ENCODE data around the gene RCOR1. TPM values are rescaled to one million over a fixed set of nuclear protein-coding genes. Genes with fewer than 3 reads are reported as not detected.
"Not testable (repeated sequence)": the region's sequence is repeated elsewhere in the genome, so short reads cannot be mapped to it uniquely, and the experiment has no call there.

RCOR1 gene
- total RNA-seq, 2 experiments from 2014 or later: 22.4 to 24.7 TPM

DNA sequence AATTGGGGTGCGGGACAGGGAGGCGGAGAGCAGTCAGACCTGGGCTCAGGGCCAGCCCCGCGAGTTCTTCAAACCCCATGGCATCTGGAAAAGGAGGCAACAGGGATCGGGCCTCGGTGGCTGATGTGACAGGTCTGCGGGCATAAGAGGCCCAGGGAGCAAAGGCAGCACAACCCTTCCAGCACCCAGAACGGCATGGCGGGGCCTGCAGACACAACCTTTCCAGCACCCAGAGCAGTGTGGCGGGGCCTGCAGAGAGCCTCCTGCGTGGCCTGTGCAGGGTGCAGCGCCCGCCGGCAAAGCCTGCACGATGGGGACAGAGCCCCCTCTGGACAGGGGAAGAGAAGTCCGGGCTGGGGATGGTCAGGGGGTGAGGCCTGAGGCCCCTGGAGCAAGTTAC, 158.6 kb downstream of the RCOR1 start:
- Mint-ChIP-seq H3K36me3 (ENCODE audit: low read depth) (no peaks in the 10 kb centered on the region), H3K4me3 (no peak overlapping the region), H3K27ac (no peak overlapping the region), H3K9me3 (ENCODE audit: insufficient read depth) (no peaks in the 10 kb centered on the region), H3K4me1 (ENCODE audit: low read depth) (no peaks in the 10 kb centered on the region), H3K27me3 (ENCODE audit: low read depth) (no peaks in the 10 kb centered on the region)
- ATAC-seq: no peak
- POLR2A ChIA-PET: no interaction called here
- CTCF ChIA-PET: no interaction called here
- DNase-seq: no peak

DNA sequence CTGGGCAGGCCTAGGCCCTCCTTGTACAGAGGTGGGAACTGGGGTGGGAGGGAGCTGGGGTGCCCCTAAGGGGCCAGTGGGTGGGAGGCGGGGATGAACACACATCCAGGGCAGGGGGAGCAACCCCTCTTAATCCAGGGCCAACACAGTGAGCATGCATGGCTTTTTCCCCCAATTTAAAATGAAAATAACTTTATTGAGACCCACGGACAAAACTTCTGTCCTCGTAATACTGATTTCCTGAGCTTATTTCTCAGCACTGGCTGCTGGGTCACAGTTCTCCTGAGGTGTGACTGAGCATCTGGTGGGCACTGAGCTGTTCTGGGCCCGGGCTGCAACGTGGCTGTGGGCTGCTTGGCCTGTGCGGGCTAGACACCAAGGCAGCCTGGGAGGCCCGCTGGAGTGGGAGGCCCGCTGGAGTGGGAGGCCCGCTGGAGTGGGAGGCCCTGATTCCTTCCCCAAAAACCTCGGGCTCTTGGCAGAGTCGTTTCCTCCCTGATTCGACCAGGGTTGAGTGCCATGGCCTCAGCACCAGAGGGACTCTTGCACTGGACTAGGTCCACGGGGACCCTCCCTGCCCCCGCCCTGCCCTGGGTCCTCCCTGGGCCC, 159.9 kb downstream of the RCOR1 start:
- no peak overlapping the region for H3K4me3 Mint-ChIP-seq
- POLR2A ChIA-PET: no interaction called here
- H3K9me3 Mint-ChIP-seq (ENCODE audit: insufficient read depth): no peaks in the 10 kb centered on the region
- no peaks in the 10 kb centered on the region for H3K4me1 Mint-ChIP-seq (ENCODE audit: low read depth)
- ATAC-seq: no peak
- H3K36me3 Mint-ChIP-seq (ENCODE audit: low read depth): no peaks in the 10 kb centered on the region
- no peak overlapping the region for H3K27ac Mint-ChIP-seq
- H3K27me3 Mint-ChIP-seq (ENCODE audit: low read depth): no peaks in the 10 kb centered on the region
- CTCF ChIA-PET: no interaction called here
- no peak for DNase-seq

DNA sequence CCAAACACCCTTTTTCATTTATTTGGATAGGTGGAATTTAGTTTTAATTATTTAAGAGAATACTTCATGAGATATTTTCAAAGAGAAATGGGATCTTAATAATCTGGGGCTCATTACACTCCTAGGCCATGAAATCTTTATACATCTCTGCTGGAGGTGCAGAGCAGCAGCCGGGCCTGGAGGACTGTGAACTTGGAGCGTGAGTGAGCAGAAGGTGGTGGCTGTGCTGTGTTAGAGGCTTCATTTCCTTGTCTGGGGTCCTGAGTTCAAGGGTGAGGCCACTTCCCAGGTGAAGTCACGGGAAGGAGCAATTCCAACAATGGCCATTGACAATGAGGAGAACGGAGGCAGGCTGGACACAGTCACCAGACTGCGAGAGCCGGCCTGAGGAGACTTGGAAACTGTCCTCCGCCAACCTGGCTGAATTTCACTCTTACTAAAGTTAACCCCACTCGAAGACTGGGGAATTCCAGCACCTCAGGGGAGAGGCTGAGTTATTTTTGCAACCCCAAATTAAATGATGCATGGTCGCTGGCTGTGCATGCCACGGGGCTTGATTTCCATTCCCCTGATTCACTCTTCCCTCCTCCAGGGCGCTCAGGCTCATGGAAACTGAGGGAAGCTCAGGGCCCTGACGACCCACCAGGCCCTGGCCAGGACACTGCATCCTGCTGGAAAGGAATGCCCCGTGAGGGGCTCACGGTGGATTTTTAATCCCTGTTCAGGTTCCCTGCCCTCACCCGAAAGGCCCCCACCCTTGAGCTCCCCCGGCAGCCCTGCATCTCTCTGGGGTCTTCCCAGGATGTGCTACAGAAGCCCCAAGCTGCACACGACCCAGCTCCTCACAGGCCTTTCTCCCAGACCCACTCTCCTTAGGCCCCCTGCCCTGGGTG, 162.2 kb downstream of the RCOR1 start:
- Mint-ChIP-seq H3K36me3 (ENCODE audit: low read depth) (no peaks in the 10 kb centered on the region), H3K4me1 (ENCODE audit: low read depth) (no peaks in the 10 kb centered on the region), H3K4me3 (no peak overlapping the region), H3K9me3 (ENCODE audit: insufficient read depth) (no peaks in the 10 kb centered on the region), H3K27me3 (ENCODE audit: low read depth) (no peaks in the 10 kb centered on the region), H3K27ac (no peak overlapping the region)
- POLR2A ChIA-PET: no interaction called here
- CTCF ChIA-PET: no interaction called here
- no peak for ATAC-seq
- DNase-seq: no peak

DNA sequence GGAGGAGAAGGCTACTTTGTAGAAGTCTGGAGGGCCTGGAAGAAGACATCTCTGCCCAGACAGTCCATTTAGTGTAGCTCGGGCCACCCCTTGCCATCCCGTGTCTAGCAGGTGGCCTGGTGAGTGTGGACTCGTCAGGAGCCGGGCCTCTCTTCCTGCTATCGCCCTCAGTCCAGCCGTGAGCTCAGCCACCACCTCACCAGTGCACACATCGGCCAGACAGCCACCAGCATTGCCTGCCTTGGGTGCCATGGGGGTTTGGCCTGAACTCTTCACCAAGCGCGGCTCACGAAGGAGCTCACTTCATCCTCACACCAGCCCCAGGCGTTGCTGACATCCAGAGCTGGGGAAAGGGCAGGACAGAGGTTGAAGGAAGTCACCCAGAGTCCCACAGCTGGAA, 165.2 kb downstream of the RCOR1 start:
- POLR2A ChIA-PET: no interaction called here
- ATAC-seq: no peak
- H3K9me3 Mint-ChIP-seq (ENCODE audit: insufficient read depth): no peaks in the 10 kb centered on the region
- no peak overlapping the region for H3K4me3 Mint-ChIP-seq
- CTCF ChIA-PET: no interaction called here
- H3K27ac Mint-ChIP-seq: no peak overlapping the region
- H3K4me1 Mint-ChIP-seq (ENCODE audit: low read depth): no peaks in the 10 kb centered on the region
- DNase-seq: no peak
- H3K36me3 Mint-ChIP-seq (ENCODE audit: low read depth): no peaks in the 10 kb centered on the region
- H3K27me3 Mint-ChIP-seq (ENCODE audit: low read depth): no peaks in the 10 kb centered on the region

DNA sequence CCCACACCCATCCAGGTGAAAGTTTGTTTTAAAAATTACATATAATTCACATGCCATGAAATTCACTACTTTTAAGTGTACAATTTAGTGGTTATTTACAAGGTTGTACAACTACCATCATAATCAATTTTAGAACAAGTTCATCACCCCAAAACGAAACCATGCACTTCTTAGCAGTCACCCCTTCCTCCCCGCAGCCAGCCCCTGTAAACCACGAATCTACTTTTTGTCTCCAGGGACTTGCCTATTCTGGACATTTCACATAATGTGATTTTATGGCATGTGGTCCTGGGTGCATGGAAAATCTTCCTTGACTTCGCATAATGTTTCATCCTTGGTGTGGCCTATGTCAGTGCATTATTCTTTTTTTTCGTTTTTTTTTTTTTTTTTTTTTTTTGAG, 165.6 kb downstream of the RCOR1 start:
- ChIA-PET POLR2A (no interaction called here), CTCF (no interaction called here)
- Mint-ChIP-seq H3K4me3 (no peak overlapping the region), H3K27ac (no peak overlapping the region), H3K4me1 (ENCODE audit: low read depth) (no peaks in the 10 kb centered on the region), H3K27me3 (ENCODE audit: low read depth) (no peaks in the 10 kb centered on the region), H3K9me3 (ENCODE audit: insufficient read depth) (no peaks in the 10 kb centered on the region), H3K36me3 (ENCODE audit: low read depth) (no peaks in the 10 kb centered on the region)
- ATAC-seq: no peak
- no peak for DNase-seq

DNA sequence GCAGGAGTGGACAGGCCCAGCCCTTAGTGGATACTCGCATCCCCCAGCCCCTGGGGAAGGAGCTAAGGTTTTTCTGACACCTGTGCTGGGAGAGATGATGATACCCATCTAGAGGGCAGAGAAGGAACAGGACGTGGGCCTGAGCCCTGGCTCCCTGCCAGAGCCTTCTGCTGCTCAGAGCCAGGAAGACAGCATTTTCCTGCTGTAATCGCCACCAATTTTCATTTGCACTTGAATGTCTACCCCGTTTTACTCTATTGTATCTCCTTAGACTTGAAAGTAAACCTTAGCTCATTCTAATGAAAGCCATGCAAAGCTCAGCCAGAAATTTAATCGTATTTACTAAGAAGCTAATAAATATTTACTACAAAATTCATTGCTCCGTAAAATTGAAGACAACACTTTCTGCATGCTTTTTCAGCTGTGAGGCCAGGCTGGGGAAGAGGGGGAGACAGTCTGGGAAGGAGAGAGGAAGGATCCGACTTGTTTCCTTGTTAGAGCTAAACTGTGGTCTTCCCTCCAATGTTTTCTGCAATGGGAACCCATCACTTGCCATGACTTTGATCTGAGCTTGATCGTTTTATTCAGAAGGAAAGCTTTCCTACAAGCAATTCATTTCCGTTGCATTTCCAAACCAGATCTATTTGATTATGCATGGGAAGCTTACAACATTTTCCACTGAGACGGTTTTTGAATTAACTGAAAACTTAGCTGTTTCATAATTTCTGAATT, 167.2 kb downstream of the RCOR1 start:
- H3K27me3 Mint-ChIP-seq (ENCODE audit: low read depth): no peaks in the 10 kb centered on the region

DNA sequence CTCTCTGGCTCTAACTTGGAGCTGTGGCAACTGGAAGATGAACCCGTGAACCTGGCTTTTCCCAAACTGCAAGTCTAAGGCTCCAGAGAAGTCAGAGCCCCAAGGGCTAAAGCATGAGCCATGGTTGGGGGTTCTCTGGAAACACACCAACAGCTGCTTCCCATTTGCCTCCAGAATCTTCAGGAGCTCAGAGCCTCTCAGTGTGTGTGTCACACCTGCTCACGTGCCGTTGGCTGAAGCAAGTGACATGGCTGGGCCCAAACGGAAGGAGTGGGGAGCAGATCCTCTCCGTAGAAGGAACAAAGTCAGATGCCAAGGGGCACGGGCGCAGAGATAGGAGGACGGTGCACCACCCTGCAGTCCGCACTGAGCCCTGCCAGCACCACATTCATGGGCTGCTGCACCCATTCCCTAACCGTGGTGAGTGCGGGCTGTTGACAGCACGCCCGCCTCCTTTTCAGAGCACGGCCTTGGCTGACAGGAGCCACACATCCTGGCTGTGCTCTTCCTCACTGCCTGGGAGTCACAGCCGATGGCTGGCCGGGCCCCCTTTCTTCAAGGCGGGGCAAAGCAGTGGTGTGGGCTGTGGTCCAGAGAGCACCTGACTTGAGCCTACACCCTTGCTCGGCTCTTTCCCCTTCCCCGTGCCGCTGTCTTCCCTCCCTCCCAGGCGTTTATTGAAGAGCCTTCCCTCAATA, 168.2 kb downstream of the RCOR1 start:
- DNase-seq: no peak
- Mint-ChIP-seq H3K36me3 (ENCODE audit: low read depth) (no peaks in the 10 kb centered on the region), H3K27me3 (ENCODE audit: low read depth) (no peaks in the 10 kb centered on the region), H3K27ac (no peak overlapping the region), H3K4me1 (ENCODE audit: low read depth) (no peaks in the 10 kb centered on the region), H3K9me3 (ENCODE audit: insufficient read depth) (no peaks in the 10 kb centered on the region), H3K4me3 (no peak overlapping the region)
- no peak for ATAC-seq
- POLR2A ChIA-PET: no interaction called here
- CTCF ChIA-PET: interaction anchor here (1.1 to 1.8 kb wide), 2 partner anchors 14 to 66 kb away, joined by 4 to 12 read pairs; no protein-coding TSS in a partner anchor

More for the DNA sequence above, 167.2 kb downstream of the RCOR1 start:
- H3K4me1 Mint-ChIP-seq (ENCODE audit: low read depth): no peaks in the 10 kb centered on the region
- ChIA-PET CTCF (interaction anchor here (1.1 to 1.8 kb wide), 2 partner anchors 15 to 65 kb away, joined by 4 to 12 read pairs; no protein-coding TSS in a partner anchor), POLR2A (interaction anchor here (0.8 kb wide), 1 partner anchor 12 kb away, joined by 5 read pairs; no protein-coding TSS in a partner anchor)
- no peaks in the 10 kb centered on the region for H3K36me3 Mint-ChIP-seq (ENCODE audit: low read depth)
- no peak for ATAC-seq
- H3K9me3 Mint-ChIP-seq (ENCODE audit: insufficient read depth): no peaks in the 10 kb centered on the region
- H3K27ac Mint-ChIP-seq: no peak overlapping the region
- no peak for DNase-seq
- no peak overlapping the region for H3K4me3 Mint-ChIP-seq

DNA sequence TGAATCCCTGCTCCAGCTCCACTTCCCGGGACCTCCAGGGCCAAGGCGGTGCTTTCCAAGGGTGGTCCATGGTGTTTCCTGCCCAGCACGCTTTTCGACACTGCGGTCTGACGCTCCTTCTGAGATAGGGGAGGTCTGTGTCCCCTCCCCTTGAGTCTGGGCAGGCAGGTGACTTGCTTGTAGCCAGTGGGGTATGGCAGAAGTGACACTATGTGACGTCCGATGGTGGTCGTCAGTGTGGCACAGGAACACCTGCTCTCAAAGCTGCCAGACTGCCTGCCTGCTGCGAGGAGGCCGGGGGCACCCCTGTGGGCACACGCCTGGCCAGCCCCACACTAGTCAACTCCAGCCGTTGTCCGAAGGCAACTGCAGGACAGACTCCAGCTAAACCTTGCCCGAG, 168.8 kb downstream of the RCOR1 start:
- no peaks in the 10 kb centered on the region for H3K27me3 Mint-ChIP-seq (ENCODE audit: low read depth)
- DNase-seq: no peak
- H3K4me3 Mint-ChIP-seq: no peak overlapping the region
- ChIA-PET POLR2A (no interaction called here), CTCF (no interaction called here)
- no peaks in the 10 kb centered on the region for H3K4me1 Mint-ChIP-seq (ENCODE audit: low read depth)
- no peak for ATAC-seq
- H3K36me3 Mint-ChIP-seq (ENCODE audit: low read depth): no peaks in the 10 kb centered on the region
- H3K9me3 Mint-ChIP-seq (ENCODE audit: insufficient read depth): no peaks in the 10 kb centered on the region
- H3K27ac Mint-ChIP-seq: no peak overlapping the region

DNA sequence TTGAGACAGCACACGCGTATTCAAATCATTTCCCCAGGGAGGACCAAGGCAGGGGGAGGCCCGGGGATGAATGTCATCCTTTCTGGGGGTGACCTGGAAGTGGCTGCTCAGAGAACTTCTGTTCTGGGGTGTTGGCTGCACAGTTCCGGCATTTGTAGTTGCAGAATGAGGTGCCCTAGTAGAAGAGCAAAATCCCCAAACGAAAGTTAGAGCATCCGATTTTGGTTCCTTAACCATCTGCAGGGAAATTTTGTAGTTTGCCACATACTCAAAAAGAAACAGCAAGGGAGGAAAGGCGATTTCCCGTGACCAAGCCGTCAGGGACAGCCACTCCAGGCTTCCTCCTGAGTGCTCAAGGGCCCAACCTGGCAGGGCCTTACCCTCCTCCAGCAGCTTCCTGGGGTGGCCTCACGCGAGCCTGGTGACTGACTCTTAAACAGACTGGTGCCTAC, 171.8 kb downstream of the RCOR1 start:
- H3K27me3 Mint-ChIP-seq (ENCODE audit: low read depth): no peaks in the 10 kb centered on the region
- H3K27ac Mint-ChIP-seq: no peak overlapping the region
- no peak for DNase-seq
- ATAC-seq: no peak
- ChIA-PET POLR2A (no interaction called here), CTCF (interaction anchor here (1.7 kb wide), 1 partner anchor 10 kb away, joined by 7 read pairs; no protein-coding TSS in a partner anchor)
- H3K4me1 Mint-ChIP-seq (ENCODE audit: low read depth): peaks cover 5% of the 10 kb centered on the region
- H3K9me3 Mint-ChIP-seq (ENCODE audit: insufficient read depth): no peaks in the 10 kb centered on the region
- H3K36me3 Mint-ChIP-seq (ENCODE audit: low read depth): no peaks in the 10 kb centered on the region
- no peak overlapping the region for H3K4me3 Mint-ChIP-seq

DNA sequence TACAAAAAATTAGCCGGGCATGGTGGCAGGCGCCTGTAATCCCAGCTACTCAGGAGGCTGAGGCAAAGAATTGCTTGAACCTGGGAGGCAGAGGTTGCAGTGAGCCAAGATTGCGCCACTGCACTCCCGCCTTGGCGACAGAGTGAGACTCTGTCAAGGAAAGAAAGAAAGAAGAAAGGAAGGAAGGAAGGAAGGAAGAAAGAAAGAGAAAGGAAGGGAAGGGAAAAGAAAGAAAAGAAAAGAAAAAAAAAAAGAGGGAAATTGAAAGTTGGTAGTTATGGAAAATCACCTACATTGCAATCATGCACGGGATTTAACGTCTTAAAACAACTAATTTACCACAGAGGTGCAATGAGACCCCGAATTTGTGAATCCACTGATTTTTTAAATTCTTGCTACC, 173.3 kb downstream of the RCOR1 start:
- H3K9me3 Mint-ChIP-seq (ENCODE audit: insufficient read depth); H3K36me3 Mint-ChIP-seq (ENCODE audit: low read depth); H3K27me3 Mint-ChIP-seq (ENCODE audit: low read depth); H3K27ac Mint-ChIP-seq; ATAC-seq; H3K4me1 Mint-ChIP-seq (ENCODE audit: low read depth); H3K4me3 Mint-ChIP-seq; POLR2A ChIA-PET; DNase-seq: not testable (repeated sequence)
- CTCF ChIA-PET: interaction anchor here (1.7 kb wide), 1 partner anchor 8 kb away, joined by 7 read pairs; no protein-coding TSS in a partner anchor

DNA sequence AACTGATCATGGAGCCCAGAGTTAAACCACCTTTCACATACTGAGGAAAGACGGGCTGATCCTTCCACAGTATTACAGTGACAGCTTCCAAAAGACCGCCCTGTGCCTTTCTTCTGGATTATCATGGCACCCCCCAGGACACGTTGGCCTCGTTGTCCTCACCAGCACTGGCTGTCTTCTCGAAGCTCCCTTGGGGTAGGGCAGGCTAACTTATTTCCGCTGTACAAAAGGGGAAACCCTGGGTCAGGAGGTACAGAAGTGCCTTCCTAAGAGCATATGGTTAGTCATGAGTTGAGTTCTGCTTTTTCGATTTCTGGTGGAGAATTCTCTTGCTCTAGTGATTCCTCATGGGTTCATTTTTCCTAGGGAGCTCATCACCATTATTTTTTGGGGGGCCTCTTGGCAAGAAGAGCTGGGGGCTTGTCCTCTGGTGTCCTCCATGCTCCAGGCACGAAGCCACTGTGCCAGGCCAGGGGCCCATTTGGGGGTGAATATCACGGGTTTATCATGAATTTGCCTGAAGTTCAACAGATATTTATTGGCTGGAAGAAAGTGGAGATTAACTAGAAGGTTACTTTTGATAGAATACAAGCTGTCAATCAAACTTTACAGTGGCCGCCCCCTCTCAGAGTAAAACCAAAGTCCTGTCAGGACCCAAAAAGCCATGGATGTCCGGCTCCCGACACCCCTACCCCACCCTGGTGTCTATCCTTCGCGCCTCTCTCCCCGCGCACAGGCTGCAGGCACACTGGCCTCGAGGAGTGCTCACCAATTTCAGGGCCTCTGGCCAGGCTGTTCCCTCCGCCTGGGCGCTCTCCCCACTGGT, 176.0 kb downstream of the RCOR1 start:
- no peak overlapping the region for H3K27ac Mint-ChIP-seq
- ChIA-PET CTCF (interaction anchor here (0.8 kb wide), 1 partner anchor 14 kb away, joined by 3 read pairs; no protein-coding TSS in a partner anchor), POLR2A (no interaction called here)
- H3K36me3 Mint-ChIP-seq (ENCODE audit: low read depth): no peaks in the 10 kb centered on the region
- peaks cover 8% of the 10 kb centered on the region for H3K4me1 Mint-ChIP-seq (ENCODE audit: low read depth)
- H3K4me3 Mint-ChIP-seq: no peak overlapping the region
- no peaks in the 10 kb centered on the region for H3K9me3 Mint-ChIP-seq (ENCODE audit: insufficient read depth)
- ATAC-seq: no peak
- no peak for DNase-seq
- H3K27me3 Mint-ChIP-seq (ENCODE audit: low read depth): no peaks in the 10 kb centered on the region
